MM.1S (cell line): Measurements from ENCODE around the gene IGF2.

Source experiments
- EZH2 ChIP-seq: fragments of 300-600 bp; sonication (generic); optimal IDR thresholded peaks from 2 replicates; pipeline ENCODE3; 2017; ENCODE audit warnings: low read depth, mild to moderate bottlenecking, antibody characterized with exemption, low read length, mixed read lengths
- TF ChIP-seq, protein P1 (sequence below): fragments of 300-600 bp; sonication (generic); IDR thresholded peaks from 2 replicates; pipeline ENCODE4 v1.5.1; 2016; ENCODE audit warnings: antibody characterized with exemption, low read length, mixed read lengths

DNA sequence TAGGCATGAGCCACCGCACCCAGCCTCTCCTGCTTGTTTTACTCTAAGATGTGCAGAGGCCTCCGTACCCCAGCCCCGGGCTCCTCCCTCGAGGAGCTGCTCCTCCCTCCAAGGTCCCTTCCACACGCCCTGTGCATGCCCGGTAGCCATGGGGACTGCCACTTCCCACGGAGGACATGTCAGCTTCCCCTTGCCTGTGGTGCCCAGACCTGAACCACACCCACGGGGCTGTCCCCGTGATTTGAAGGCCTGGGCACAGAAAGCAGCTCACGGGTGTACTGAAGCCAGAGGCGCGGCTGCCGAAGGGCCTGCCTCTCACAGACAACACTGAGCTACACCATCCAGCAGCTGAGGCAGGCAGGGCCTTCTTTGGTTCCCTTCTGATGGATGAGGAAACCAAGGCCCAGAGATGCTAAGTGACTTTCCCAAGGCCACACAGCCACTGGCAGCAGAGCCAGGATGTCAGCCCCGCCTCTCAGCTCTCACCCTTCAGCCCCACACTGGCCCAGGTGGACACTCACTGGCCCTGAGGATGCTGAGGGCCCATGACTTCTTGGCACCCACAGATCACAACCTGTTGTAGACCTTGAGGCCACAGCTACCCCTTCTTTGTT, 14.5 kb upstream of the IGF2 start:
- no peak for TF ChIP-seq EZH2
- TF ChIP-seq, protein P1, sequence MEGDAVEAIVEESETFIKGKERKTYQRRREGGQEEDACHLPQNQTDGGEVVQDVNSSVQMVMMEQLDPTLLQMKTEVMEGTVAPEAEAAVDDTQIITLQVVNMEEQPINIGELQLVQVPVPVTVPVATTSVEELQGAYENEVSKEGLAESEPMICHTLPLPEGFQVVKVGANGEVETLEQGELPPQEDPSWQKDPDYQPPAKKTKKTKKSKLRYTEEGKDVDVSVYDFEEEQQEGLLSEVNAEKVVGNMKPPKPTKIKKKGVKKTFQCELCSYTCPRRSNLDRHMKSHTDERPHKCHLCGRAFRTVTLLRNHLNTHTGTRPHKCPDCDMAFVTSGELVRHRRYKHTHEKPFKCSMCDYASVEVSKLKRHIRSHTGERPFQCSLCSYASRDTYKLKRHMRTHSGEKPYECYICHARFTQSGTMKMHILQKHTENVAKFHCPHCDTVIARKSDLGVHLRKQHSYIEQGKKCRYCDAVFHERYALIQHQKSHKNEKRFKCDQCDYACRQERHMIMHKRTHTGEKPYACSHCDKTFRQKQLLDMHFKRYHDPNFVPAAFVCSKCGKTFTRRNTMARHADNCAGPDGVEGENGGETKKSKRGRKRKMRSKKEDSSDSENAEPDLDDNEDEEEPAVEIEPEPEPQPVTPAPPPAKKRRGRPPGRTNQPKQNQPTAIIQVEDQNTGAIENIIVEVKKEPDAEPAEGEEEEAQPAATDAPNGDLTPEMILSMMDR: no peak
